ENCODE results near the gene CCL18.
"Not testable (repeated sequence)": the region's sequence is repeated elsewhere in the genome, so short reads cannot be mapped to it uniquely, and the experiment has no call there.

CCL18 gene

GRCh38 chr17:36063786-36064541 is at the start of gene CCL18:
Gene CCL18 (plus strand): TSS chr17:36064272. CDS start chr17:36064343, 71 bp downstream.
- Mint-ChIP-seq H3K36me3 (ENCODE audit: low read depth) (no peaks in the 10 kb centered on the region), H3K4me3 (no peak within 1 kb of the TSS), H3K27me3 (peaks cover 21% of the 10 kb centered on the region), H3K27ac (no peak within 1 kb of the TSS), H3K9me3 (no peaks in the 10 kb centered on the region), H3K4me1 (ENCODE audit: low read depth) (peaks cover 5% of the 10 kb centered on the region)
- DNase-seq = no peak

GRCh38 chr17:36014946-36015345 is 49.1 kb upstream of the CCL18 start:
- Mint-ChIP-seq H3K27ac (no peak overlapping the region), H3K27me3 (peaks cover 32% of the 10 kb centered on the region), H3K9me3 (no peaks in the 10 kb centered on the region), H3K36me3 (ENCODE audit: low read depth) (no peaks in the 10 kb centered on the region), H3K4me1 (ENCODE audit: low read depth) (no peaks in the 10 kb centered on the region), H3K4me3 (no peak overlapping the region)
- no peak for DNase-seq

GRCh38 chr17:36015895-36016294 is 48.2 kb upstream of the CCL18 start:
- not testable (repeated sequence) for H3K4me3 Mint-ChIP-seq; H3K9me3 Mint-ChIP-seq; H3K4me1 Mint-ChIP-seq (ENCODE audit: low read depth); H3K36me3 Mint-ChIP-seq (ENCODE audit: low read depth); DNase-seq; H3K27ac Mint-ChIP-seq
- H3K27me3 Mint-ChIP-seq = peaks cover 42% of the 10 kb centered on the region

- H3K4me1 Mint-ChIP-seq (ENCODE audit: low read depth) = no peaks in the 10 kb centered on the region
- H3K36me3 Mint-ChIP-seq (ENCODE audit: low read depth) = no peaks in the 10 kb centered on the region
- no peak for DNase-seq
- no peak overlapping the region for H3K27ac Mint-ChIP-seq
- H3K9me3 Mint-ChIP-seq = no peaks in the 10 kb centered on the region
- no peak overlapping the region for H3K4me3 Mint-ChIP-seq
- H3K27me3 Mint-ChIP-seq = peaks cover 46% of the 10 kb centered on the region
Observed at GRCh38 chr17:36016555-36016954, 47.5 kb upstream of the CCL18 start.

GRCh38 chr17:36017799-36018198 is 46.3 kb upstream of the CCL18 start, which contains the start of gene CCL23:
Gene CCL23 (minus strand): TSS chr17:36017972. CDS start chr17:36017897, 75 bp downstream.
- no peak for DNase-seq
- Mint-ChIP-seq H3K27ac (no peak within 1 kb of the TSS), H3K27me3 (peaks cover 53% of the 10 kb centered on the region), H3K9me3 (no peaks in the 10 kb centered on the region), H3K36me3 (ENCODE audit: low read depth) (no peaks in the 10 kb centered on the region), H3K4me3 (no peak within 1 kb of the TSS), H3K4me1 (ENCODE audit: low read depth) (no peaks in the 10 kb centered on the region)

- no peaks in the 10 kb centered on the region for H3K36me3 Mint-ChIP-seq (ENCODE audit: low read depth)
- no peak overlapping the region for H3K27ac Mint-ChIP-seq
- H3K9me3 Mint-ChIP-seq = no peaks in the 10 kb centered on the region
- no peak for DNase-seq
- H3K27me3 Mint-ChIP-seq = peaks cover 53% of the 10 kb centered on the region
- H3K4me3 Mint-ChIP-seq = no peak overlapping the region
- H3K4me1 Mint-ChIP-seq (ENCODE audit: low read depth) = no peaks in the 10 kb centered on the region
Observed at GRCh38 chr17:36019423-36019822, 44.6 kb upstream of the CCL18 start.

GRCh38 chr17:36024106-36024869 is 39.8 kb upstream of the CCL18 start:
- Mint-ChIP-seq H3K36me3 (ENCODE audit: low read depth) (no peaks in the 10 kb centered on the region), H3K27ac (no peak overlapping the region), H3K9me3 (no peaks in the 10 kb centered on the region), H3K4me1 (ENCODE audit: low read depth) (no peaks in the 10 kb centered on the region), H3K4me3 (no peak overlapping the region), H3K27me3 (peaks cover 56% of the 10 kb centered on the region)
- DNase-seq = no peak

GRCh38 chr17:36027761-36028160 is 36.3 kb upstream of the CCL18 start:
- H3K36me3 Mint-ChIP-seq (ENCODE audit: low read depth) = no peaks in the 10 kb centered on the region

GRCh38 chr17:36030956-36031355 is 33.1 kb upstream of the CCL18 start:
- H3K27ac Mint-ChIP-seq = no peak overlapping the region
- H3K9me3 Mint-ChIP-seq = no peaks in the 10 kb centered on the region
- no peak for DNase-seq
- H3K36me3 Mint-ChIP-seq (ENCODE audit: low read depth) = no peaks in the 10 kb centered on the region
- no peak overlapping the region for H3K4me3 Mint-ChIP-seq
- peaks cover 33% of the 10 kb centered on the region for H3K27me3 Mint-ChIP-seq
- peaks cover 2% of the 10 kb centered on the region for H3K4me1 Mint-ChIP-seq (ENCODE audit: low read depth)

More at GRCh38 chr17:36027761-36028160, 36.3 kb upstream of the CCL18 start:
- Mint-ChIP-seq H3K9me3 (no peaks in the 10 kb centered on the region), H3K4me3 (no peak overlapping the region), H3K27ac (no peak overlapping the region), H3K27me3 (peaks cover 38% of the 10 kb centered on the region), H3K4me1 (ENCODE audit: low read depth) (no peaks in the 10 kb centered on the region)
- DNase-seq = no peak

GRCh38 chr17:36034127-36034526 is 29.9 kb upstream of the CCL18 start:
- DNase-seq = no peak
- H3K36me3 Mint-ChIP-seq (ENCODE audit: low read depth) = no peaks in the 10 kb centered on the region
- no peak overlapping the region for H3K4me3 Mint-ChIP-seq
- H3K27ac Mint-ChIP-seq = no peak overlapping the region
- no peaks in the 10 kb centered on the region for H3K9me3 Mint-ChIP-seq
- peaks cover 2% of the 10 kb centered on the region for H3K4me1 Mint-ChIP-seq (ENCODE audit: low read depth)
- peaks cover 27% of the 10 kb centered on the region for H3K27me3 Mint-ChIP-seq

GRCh38 chr17:36036235-36036634 is 27.8 kb upstream of the CCL18 start:
- H3K27ac Mint-ChIP-seq = no peak overlapping the region
- H3K27me3 Mint-ChIP-seq = peaks cover 24% of the 10 kb centered on the region
- H3K4me1 Mint-ChIP-seq (ENCODE audit: low read depth) = peaks cover 8% of the 10 kb centered on the region
- H3K4me3 Mint-ChIP-seq = no peak overlapping the region
- H3K36me3 Mint-ChIP-seq (ENCODE audit: low read depth) = no peaks in the 10 kb centered on the region
- no peak for DNase-seq
- H3K9me3 Mint-ChIP-seq = no peaks in the 10 kb centered on the region

GRCh38 chr17:36048066-36048465 is 16.0 kb upstream of the CCL18 start:
- no peak overlapping the region for H3K27ac Mint-ChIP-seq
- peaks cover 52% of the 10 kb centered on the region for H3K27me3 Mint-ChIP-seq
- H3K4me1 Mint-ChIP-seq (ENCODE audit: low read depth) = no peaks in the 10 kb centered on the region
- no peak for DNase-seq
- peaks cover 30% of the 10 kb centered on the region for H3K9me3 Mint-ChIP-seq
- H3K4me3 Mint-ChIP-seq = no peak overlapping the region
- no peaks in the 10 kb centered on the region for H3K36me3 Mint-ChIP-seq (ENCODE audit: low read depth)

GRCh38 chr17:36049643-36050042 is 14.4 kb upstream of the CCL18 start:
- H3K4me1 Mint-ChIP-seq (ENCODE audit: low read depth) = no peaks in the 10 kb centered on the region
- no peaks in the 10 kb centered on the region for H3K36me3 Mint-ChIP-seq (ENCODE audit: low read depth)
- H3K27ac Mint-ChIP-seq = no peak overlapping the region
- peaks cover 47% of the 10 kb centered on the region for H3K27me3 Mint-ChIP-seq
- no peak overlapping the region for H3K4me3 Mint-ChIP-seq
- H3K9me3 Mint-ChIP-seq = peaks cover 30% of the 10 kb centered on the region
- DNase-seq = no peak

- no peak overlapping the region for H3K4me3 Mint-ChIP-seq
- H3K27ac Mint-ChIP-seq = no peak overlapping the region
- H3K27me3 Mint-ChIP-seq = peaks cover 35% of the 10 kb centered on the region
- no peak for DNase-seq
- peaks cover 12% of the 10 kb centered on the region for H3K9me3 Mint-ChIP-seq
- peaks cover 5% of the 10 kb centered on the region for H3K4me1 Mint-ChIP-seq (ENCODE audit: low read depth)
- no peaks in the 10 kb centered on the region for H3K36me3 Mint-ChIP-seq (ENCODE audit: low read depth)
Observed at GRCh38 chr17:36055171-36055570, 8.9 kb upstream of the CCL18 start.

GRCh38 chr17:36055921-36056520 is 8.1 kb upstream of the CCL18 start:
- Mint-ChIP-seq H3K36me3 (ENCODE audit: low read depth) (no peaks in the 10 kb centered on the region), H3K4me3 (no peak overlapping the region), H3K27ac (no peak overlapping the region), H3K27me3 (peaks cover 33% of the 10 kb centered on the region), H3K4me1 (ENCODE audit: low read depth) (peaks cover 5% of the 10 kb centered on the region), H3K9me3 (peaks cover 8% of the 10 kb centered on the region)
- no peak for DNase-seq
